B cell (primary cell): ENCODE data around the gene CEACAM19. TPM values are rescaled to one million over a fixed set of nuclear protein-coding genes. Genes with fewer than 3 reads are reported as not detected.

Source experiments
- ATAC-seq: fragments of 200-7000 bp; cut with Tn5 transposase; one replicate; pipeline ENCODE4 v1.10.0; 2021; ENCODE audit warnings: low read depth, mild to moderate bottlenecking, moderate number of reproducible peaks, moderate library complexity
- CTCF ChIA-PET: fragments of 350-600 bp; sonication (Branson Sonifier 250); formaldehyde crosslinking; loops from one replicate; lab custom pipeline; 2021; ENCODE audit warnings: antibody characterized with exemption, inconsistent platforms; lab: Charles Lee
- POLR2A ChIA-PET: fragments of 350-600 bp; sonication (Branson Sonifier 250); formaldehyde crosslinking; loops from one replicate; lab custom pipeline; 2021; ENCODE audit warnings: antibody characterized with exemption; lab: Charles Lee
- DNase-seq: peaks from one replicate; pipeline ENCODE4 v3.0.0; 2013
- H2AFZ ChIP-seq: 2 replicates; pipeline ENCODE4 v1.6.1; 2012; ENCODE audit warnings: mild to moderate bottlenecking, low read depth, low read length; ENCODE audit not compliant: insufficient read depth, poor library complexity, severe bottlenecking
- H3K27ac ChIP-seq, 2 donors: 1 replicate in 1 of 2; 2 replicates in 1 of 2; pipeline ENCODE4 v1.5.1; 2012 to 2013; ENCODE audit warnings: low read length in 2 of 2, mild to moderate bottlenecking in 2 of 2, moderate library complexity in 1 of 2
- H3K27me3 ChIP-seq, 4 experiments: fragments of 200-600 bp in 1 of 4; sonication (generic) in 1 of 4; replicated peaks in 1 of 4; 1 replicate in 2 of 4; 2 replicates in 2 of 4; pipeline versions ENCODE4 v1.6.1 to v1.7.0; 2013 to 2016; ENCODE audit warnings: low read length in 3 of 4, mild to moderate bottlenecking in 2 of 4, mixed read lengths in 1 of 4, moderate library complexity in 1 of 4; ENCODE audit not compliant: insufficient read depth in 4 of 4, control insufficient read depth in 3 of 4; ENCODE audit errors: control extremely low read depth in 1 of 4
- H3K36me3 ChIP-seq, 2 experiments: replicated peaks in 1 of 2; 1 replicate in 1 of 2; 2 replicates in 1 of 2; pipeline versions ENCODE4 v1.6.1 to v1.7.1; 2013; ENCODE audit warnings: low read length in 1 of 2; ENCODE audit not compliant: insufficient read depth in 2 of 2, control insufficient read depth in 1 of 2; ENCODE audit errors: control extremely low read depth in 1 of 2, extremely low read depth in 1 of 2
- H3K4me1 ChIP-seq, 2 donors: fragments of 200-600 bp in 1 of 2; sonication (generic) in 1 of 2; 1 replicate in 1 of 2; 2 replicates in 1 of 2; pipeline versions ENCODE4 v1.5.1 to v1.6.1; 2013 to 2017; ENCODE audit warnings: low read length in 2 of 2; ENCODE audit not compliant: control insufficient read depth in 2 of 2, insufficient read depth in 2 of 2
- H3K4me2 ChIP-seq: replicated peaks from 2 replicates; pipeline ENCODE3; 2012; ENCODE audit warnings: mild to moderate bottlenecking, low read depth, low read length; ENCODE audit not compliant: poor library complexity, severe bottlenecking
- H3K4me3 ChIP-seq, 5 experiments: fragments of 200-600 bp in 1 of 5; sonication (generic) in 1 of 5; 1 replicate in 3 of 5; 2 replicates in 2 of 5; pipeline versions ENCODE4 v1.5.1 to v1.7.0; 2011 to 2016; ENCODE audit warnings: low read length in 4 of 5, mild to moderate bottlenecking in 4 of 5, low read depth in 2 of 5, control low read depth in 1 of 5, moderate library complexity in 1 of 5; ENCODE audit not compliant: insufficient read depth in 1 of 5; ENCODE audit errors: control extremely low read depth in 1 of 5, extremely low read depth in 1 of 5
- H3K79me2 ChIP-seq: fragments of 200-600 bp; sonication (generic); one replicate; pipeline ENCODE4 v1.6.0; 2016; ENCODE audit warnings: low read length; ENCODE audit not compliant: control insufficient read depth, insufficient read depth
- H3K9ac ChIP-seq: fragments of 200-600 bp; sonication (generic); 2 replicates; pipeline ENCODE4 v1.6.1; 2017; ENCODE audit warnings: mild to moderate bottlenecking, low read length, moderate library complexity
- H3K9me3 ChIP-seq, 3 donors: one replicate each; pipeline versions ENCODE4 v1.6.1 to v1.7.1; 2013; ENCODE audit warnings: low read length in 2 of 3; ENCODE audit not compliant: control insufficient read depth in 2 of 3, insufficient read depth in 1 of 3; ENCODE audit errors: control extremely low read depth in 1 of 3
- H4K20me1 ChIP-seq: 2 replicates; pipeline ENCODE4 v1.6.0; 2012; ENCODE audit warnings: mild to moderate bottlenecking, low read length; ENCODE audit not compliant: insufficient read depth, control insufficient read depth, poor library complexity, severe bottlenecking
- H3K27ac Mint-ChIP-seq: one replicate; pipeline ENCODE4 v1.8.0; 2021; ENCODE audit warnings: mixed read lengths
- H3K27me3 Mint-ChIP-seq: one replicate; pipeline ENCODE4 v1.8.0; 2021; ENCODE audit warnings: mixed read lengths
- H3K4me1 Mint-ChIP-seq: one replicate; pipeline ENCODE4 v1.8.0; 2021; ENCODE audit warnings: mixed read lengths
- H3K4me3 Mint-ChIP-seq: one replicate; pipeline ENCODE4 v1.8.0; 2021; ENCODE audit warnings: mixed read lengths
- H3K9me3 Mint-ChIP-seq: one replicate; pipeline ENCODE4 v1.8.0; 2022; ENCODE audit warnings: mixed read lengths; ENCODE audit not compliant: insufficient read depth
- CTCF ChIP-seq: fragments of 200-600 bp; IDR thresholded peaks from one replicate; pipeline ENCODE4 v1.8.0; 2022; ENCODE audit warnings: antibody characterized with exemption, mild to moderate bottlenecking
- EZH2 ChIP-seq: IDR thresholded peaks from 2 replicates; pipeline ENCODE4 v1.6.1; 2012; ENCODE audit warnings: borderline replicate concordance, low read depth, mild to moderate bottlenecking, moderate library complexity, low read length; ENCODE audit not compliant: insufficient read depth, poor library complexity, severe bottlenecking
- WGBS: methylation state at CpG from one replicate; pipeline ENCODE4 v1.1.5; 2013; ENCODE audit warnings: missing lambda C conversion rate; ENCODE audit not compliant: insufficient coverage; 5-methylcytosine and 5-hydroxymethylcytosine counted together
- intact Hi-C: fragments of 100-400 bp; cut with micrococcal nuclease; formaldehyde crosslinking; loops from one replicate; pipeline ENCODE4 v1.10.0; 2022
- polyA plus RNA-seq: library from polyadenylated mRNA; depleted of rRNA; stranded (reverse); fragments of >200 nt; gene quantifications from 2 replicates; pipeline ENCODE4 v1.2.3, GENCODE V29; 2012
- total RNA-seq, 2 donors: library from RNA; stranded (reverse); fragments of 120-200 nt in 1 of 2; gene quantifications; 1 replicate in 1 of 2; 2 replicates in 1 of 2; pipeline versions ENCODE4 v1.2.3 to v1.2.4, GENCODE V29; 2013 to 2022

CEACAM19 gene
- total and polyA plus RNA-seq, 2 donors (not counting 1 experiment from before 2014, with no cell fraction given): not detected

GRCh38 chr19:44712864-44713515 lies 41.7 kb downstream of the CEACAM19 start:
- ChIA-PET POLR2A (no interaction called here), CTCF (interaction anchor here (0.7 to 4.7 kb wide), 4 partner anchors 10 to 175 kb away, joined by 3 to 31 read pairs (median 6); no protein-coding TSS in a partner anchor)
- H3K9me3 Mint-ChIP-seq: peaks cover 5% of the 10 kb centered on the region
- peaks cover 0 to 16% (median 11%) of the 10 kb centered on the region in 3 donors for H3K9me3 ChIP-seq
- no peak overlapping the region for H2AFZ ChIP-seq
- no peak overlapping the region for H3K4me3 ChIP-seq
- peaks cover 9% of the 10 kb centered on the region for H3K27me3 Mint-ChIP-seq
- no peak overlapping the region for H3K27ac Mint-ChIP-seq
- H3K36me3 ChIP-seq: no peaks in the 10 kb centered on the region
- H3K4me2 ChIP-seq: no peak overlapping the region
- no peaks in the 10 kb centered on the region for H4K20me1 ChIP-seq
- ATAC-seq: no peak
- TF ChIP-seq EZH2 (no peak), CTCF (no peak)
- H3K27ac ChIP-seq: no peak overlapping the region
- H3K4me1 ChIP-seq: no peaks in the 10 kb centered on the region
- H3K4me3 Mint-ChIP-seq: no peak overlapping the region
- no peak for DNase-seq
- H3K27me3 ChIP-seq: peaks cover 0 to 11% (median 0%) of the 10 kb centered on the region in 4 experiments
- WGBS: 33% methylated on average over 1 of the region's 4 CpGs
- H3K79me2 ChIP-seq: no peaks in the 10 kb centered on the region
- H3K9ac ChIP-seq: no peak overlapping the region
- intact Hi-C loops: no loop called here
- H3K4me1 Mint-ChIP-seq: no peaks in the 10 kb centered on the region

DNA sequence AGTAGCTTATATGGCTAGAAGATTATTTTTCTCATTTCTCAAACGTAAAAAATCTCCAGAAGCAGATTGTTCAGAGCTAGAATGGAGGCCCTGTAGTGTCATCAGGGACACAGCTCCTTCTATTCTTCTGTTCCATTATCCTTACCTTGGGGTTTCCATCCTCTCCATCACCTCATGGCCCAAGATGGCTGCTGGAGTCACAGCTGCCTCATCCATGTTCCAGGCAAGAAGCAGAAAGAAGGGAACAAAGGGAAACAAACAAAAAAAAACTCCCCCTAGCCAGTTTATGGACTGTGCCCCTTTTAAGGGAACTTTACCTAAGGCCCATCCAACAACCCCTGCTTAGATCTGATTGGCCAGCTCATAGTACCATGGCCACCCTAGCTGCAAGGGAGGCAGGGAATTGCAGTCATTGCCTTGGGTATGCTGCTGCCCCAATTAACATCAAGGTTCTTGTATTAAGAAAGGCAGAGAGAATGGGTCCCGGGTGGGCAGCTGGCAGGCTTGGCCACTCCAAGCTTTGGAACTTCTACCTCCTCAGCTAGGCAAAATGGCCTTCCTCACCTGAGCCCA lies 43.4 kb downstream of the CEACAM19 start:
- TF ChIP-seq EZH2: no peak
- no peak for TF ChIP-seq CTCF
- DNase-seq (no peak), ATAC-seq (no peak)
- POLR2A ChIA-PET: no interaction called here
- no peak overlapping the region for H3K27ac Mint-ChIP-seq
- H3K36me3 ChIP-seq: no peaks in the 10 kb centered on the region
- no peak overlapping the region for H3K4me3 ChIP-seq
- peaks cover 0 to 16% (median 11%) of the 10 kb centered on the region in 3 donors for H3K9me3 ChIP-seq
- H3K79me2 ChIP-seq: no peaks in the 10 kb centered on the region
- no peaks in the 10 kb centered on the region for H4K20me1 ChIP-seq
- CTCF ChIA-PET: interaction anchor here (0.7 to 4.7 kb wide), 4 partner anchors 9 to 69 kb away, joined by 3 to 31 read pairs (median 6); no protein-coding TSS in a partner anchor
- peaks cover 5% of the 10 kb centered on the region for H3K9me3 Mint-ChIP-seq
- H3K4me1 ChIP-seq: no peaks in the 10 kb centered on the region
- H3K27me3 ChIP-seq: peaks cover 0 to 7% (median 0%) of the 10 kb centered on the region in 4 experiments
- H3K27me3 Mint-ChIP-seq: peaks cover 9% of the 10 kb centered on the region
- no peak overlapping the region for H3K9ac ChIP-seq
- H3K27ac ChIP-seq: no peak overlapping the region
- no peak overlapping the region for H3K4me3 Mint-ChIP-seq
- H3K4me1 Mint-ChIP-seq: no peaks in the 10 kb centered on the region
- H3K4me2 ChIP-seq: no peak overlapping the region
- no peak overlapping the region for H2AFZ ChIP-seq
- 0% methylated on average over 1 of the region's 2 CpGs for WGBS
- intact Hi-C loops: no loop called here
